SK-N-MC (cell line): Measurements from ENCODE around the gene TARBP1.

Source experiments
- DNase-seq: peaks from one replicate; pipeline ENCODE4 v3.0.0-alpha.2; 2011; ENCODE audit warnings: low read depth, low spot score
- H3K27ac ChIP-seq: fragments of 200-600 bp; sonication (generic); 2 replicates; pipeline ENCODE4 v1.5.1; 2016; ENCODE audit warnings: mixed run types
- H3K36me3 ChIP-seq: fragments of 200-600 bp; sonication (generic); 2 replicates; pipeline ENCODE4 v1.6.1; 2017; ENCODE audit warnings: antibody characterized with exemption, low read length, mixed read lengths; ENCODE audit not compliant: insufficient read depth
- H3K4me3 ChIP-seq: fragments of 200-600 bp; sonication (generic); 2 replicates; pipeline ENCODE4 v1.5.1; 2016
- H3K9ac ChIP-seq: fragments of 200-600 bp; sonication (generic); 2 replicates; pipeline ENCODE4 v1.8.0; 2017; ENCODE audit warnings: mixed run types, mixed read lengths; ENCODE audit not compliant: insufficient read length
- H3K9me3 ChIP-seq: fragments of 200-600 bp; sonication (generic); 2 replicates; pipeline ENCODE4 v1.6.1; 2017; ENCODE audit warnings: low read depth, mild to moderate bottlenecking, antibody characterized with exemption, low read length, moderate library complexity, mixed read lengths
- EZH2 ChIP-seq: fragments of 200-600 bp; sonication (generic); IDR thresholded peaks from one replicate; pipeline ENCODE4 v1.6.1; 2017; ENCODE audit warnings: antibody characterized with exemption
- FOXP2 ChIP-seq: optimal IDR thresholded peaks from 2 replicates; pipeline ENCODE3; 2011; ENCODE audit warnings: mild to moderate bottlenecking, moderate library complexity; ENCODE audit not compliant: insufficient read depth; ENCODE audit errors: extremely low read length, control extremely low read depth
- POLR2AphosphoS5 ChIP-seq: IDR thresholded peaks from 2 replicates; pipeline ENCODE4 v1.6.1; 2012; ENCODE audit warnings: mild to moderate bottlenecking, low read depth, low read length, borderline replicate concordance

TARBP1 gene

GRCh38 chr1:234489007-234489697, 10.2 kb upstream of the TARBP1 start:
- Histone ChIP-seq H3K36me3 (no peaks in the 10 kb centered on the region), H3K9me3 (no peaks in the 10 kb centered on the region), H3K9ac (no peak overlapping the region), H3K27ac (no peak overlapping the region), H3K4me3 (no peak overlapping the region)
- no peak for DNase-seq
- TF ChIP-seq FOXP2 (no peak), POLR2AphosphoS5 (no peak), EZH2 (no peak)

DNA sequence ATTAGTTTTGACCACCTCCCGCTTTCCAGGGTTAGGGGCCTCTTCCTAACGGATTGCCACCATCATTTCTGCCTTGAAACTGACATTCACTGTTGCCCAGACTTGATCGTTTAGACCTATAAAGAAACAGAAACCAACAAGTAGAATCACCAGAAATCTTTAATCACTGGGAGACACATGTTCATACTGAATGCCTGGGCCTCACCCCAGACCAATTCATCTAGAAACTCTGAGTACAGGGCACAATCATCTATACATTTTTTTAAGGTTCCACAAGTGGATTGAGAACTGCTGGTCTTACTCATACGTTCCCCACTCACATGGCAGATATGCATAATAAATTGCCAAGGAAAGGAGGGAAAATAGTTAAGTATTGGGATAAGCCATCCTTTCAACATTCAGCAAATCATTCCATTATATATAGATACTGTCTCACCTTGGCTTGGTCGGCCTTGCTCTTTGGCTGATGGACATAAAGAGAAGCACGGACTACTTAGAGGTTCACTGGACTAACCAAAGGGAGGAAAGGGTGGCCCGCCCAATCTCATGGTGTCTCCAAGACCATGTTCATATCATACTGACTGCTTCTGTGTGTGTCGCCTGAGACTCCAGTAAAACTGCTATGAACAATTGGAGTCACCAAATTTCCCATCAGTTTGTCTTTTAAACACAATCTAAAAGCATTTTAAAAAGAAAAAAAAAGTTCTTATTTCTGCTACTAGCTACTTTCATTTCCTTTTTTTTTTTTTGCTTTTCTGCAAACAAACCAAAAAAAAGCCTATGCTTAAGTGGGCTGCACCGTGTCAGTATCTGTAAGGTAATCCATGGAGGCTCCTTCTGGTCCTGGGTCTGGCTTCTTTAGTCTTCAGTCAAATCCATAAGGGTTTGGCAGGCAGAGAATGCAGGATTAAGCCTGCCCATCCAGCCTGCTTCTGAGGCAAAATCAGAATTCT, 9.4 kb upstream of the TARBP1 start:
- H3K36me3 ChIP-seq, result no peaks in the 10 kb centered on the region
- no peaks in the 10 kb centered on the region for H3K9me3 ChIP-seq
- DNase-seq, result no peak
- H3K4me3 ChIP-seq, result no peak overlapping the region
- no peak overlapping the region for H3K27ac ChIP-seq
- no peak overlapping the region for H3K9ac ChIP-seq
- TF ChIP-seq FOXP2, result no peak
- no peak for TF ChIP-seq EZH2
- no peak for TF ChIP-seq POLR2AphosphoS5

DNA sequence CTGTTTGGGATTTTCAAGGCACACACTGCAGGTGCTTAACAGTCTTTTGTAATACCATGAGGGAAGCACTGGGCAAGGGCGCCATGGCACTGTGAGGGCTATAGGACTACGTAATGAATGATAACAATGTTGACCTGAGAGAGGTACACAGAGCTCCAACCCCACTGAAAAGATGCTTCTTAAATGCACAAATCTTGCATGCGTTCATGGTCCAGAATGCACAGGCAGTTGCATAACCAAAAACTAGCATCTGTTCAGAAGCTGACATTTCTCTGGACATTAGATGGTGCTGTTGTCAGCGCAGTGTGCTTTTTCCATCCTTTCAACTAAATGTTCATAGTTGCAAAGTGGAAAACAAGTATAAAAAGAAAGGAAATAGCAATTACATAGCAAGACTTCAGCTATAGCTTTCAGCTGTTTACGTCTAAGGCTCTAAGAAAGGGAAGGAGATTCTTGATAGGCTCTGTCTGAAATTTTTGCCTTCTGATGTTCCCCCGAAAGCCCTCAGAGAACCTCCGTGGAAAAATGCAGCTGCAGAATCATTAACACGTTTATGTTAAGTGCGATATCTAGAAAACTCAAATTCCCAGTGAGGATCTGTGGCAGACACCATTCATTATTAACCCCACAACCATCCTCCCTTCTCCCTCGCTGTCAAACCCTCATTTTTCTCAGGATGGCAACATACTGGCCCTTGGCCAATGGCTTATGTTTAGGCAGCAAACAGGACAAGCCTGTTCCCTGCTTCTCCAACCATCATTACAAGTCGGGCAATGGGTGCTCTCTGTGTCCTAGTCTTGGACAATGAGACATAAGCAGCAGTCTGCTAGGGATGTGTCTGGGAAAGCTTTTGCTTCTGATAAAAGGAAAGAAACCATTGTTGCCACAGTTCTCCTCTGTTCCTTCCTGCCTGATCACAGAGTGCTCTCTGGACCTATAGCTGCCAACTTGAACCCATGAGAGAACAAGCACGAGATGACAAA, 8.2 kb upstream of the TARBP1 start:
- no peaks in the 10 kb centered on the region for H3K36me3 ChIP-seq
- TF ChIP-seq EZH2, result no peak
- TF ChIP-seq POLR2AphosphoS5, result no peak
- TF ChIP-seq FOXP2, result no peak
- no peak overlapping the region for H3K4me3 ChIP-seq
- DNase-seq, result peak; percentile 58
- no peak overlapping the region for H3K27ac ChIP-seq
- no peaks in the 10 kb centered on the region for H3K9me3 ChIP-seq
- peak overlapping the region; percentile 29 for H3K9ac ChIP-seq

DNA sequence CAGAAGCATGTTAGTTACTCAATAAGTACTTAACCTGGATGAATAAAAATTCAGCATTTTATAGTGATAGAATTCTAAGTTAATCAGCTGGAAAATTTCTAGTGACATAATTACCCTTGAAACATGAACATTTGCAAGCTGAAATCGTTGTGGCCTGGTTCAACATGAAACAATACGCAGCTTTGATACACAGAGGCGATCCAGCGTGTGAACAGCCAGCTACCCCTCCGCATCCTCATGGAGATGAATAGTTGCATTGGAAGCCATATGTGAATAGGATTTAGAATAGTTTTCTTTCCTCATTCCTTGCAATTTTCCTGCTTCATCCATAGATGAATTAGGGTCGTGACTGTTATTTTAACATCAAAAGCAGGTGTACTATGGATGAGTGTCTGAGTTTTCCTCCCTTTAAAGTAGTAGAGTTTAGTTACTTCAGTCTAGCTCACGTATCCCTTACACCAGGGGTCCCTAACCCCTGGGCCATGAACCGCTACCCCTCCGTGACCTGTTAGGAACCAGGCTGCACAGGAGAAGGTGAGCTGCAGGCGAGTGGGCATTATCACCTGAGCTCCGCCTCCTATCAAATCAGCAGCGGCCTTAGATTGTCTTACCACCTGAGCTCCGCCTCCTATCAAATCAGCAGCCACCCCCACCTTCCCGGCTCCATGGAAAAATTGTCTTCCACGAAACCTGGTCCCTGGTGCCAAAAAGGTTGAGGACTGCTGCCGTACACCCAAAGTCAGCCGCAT, 6.2 kb upstream of the TARBP1 start:
- no peak overlapping the region for H3K27ac ChIP-seq
- no peaks in the 10 kb centered on the region for H3K9me3 ChIP-seq
- DNase-seq, result no peak
- H3K4me3 ChIP-seq, result no peak overlapping the region
- H3K9ac ChIP-seq, result no peak overlapping the region
- no peaks in the 10 kb centered on the region for H3K36me3 ChIP-seq
- TF ChIP-seq FOXP2 (no peak), EZH2 (no peak), POLR2AphosphoS5 (no peak)

- Histone ChIP-seq H3K9me3 (no peaks in the 10 kb centered on the region), H3K9ac (no peak overlapping the region), H3K4me3 (no peak overlapping the region), H3K36me3 (no peaks in the 10 kb centered on the region), H3K27ac (no peak overlapping the region)
- DNase-seq, result no peak
- TF ChIP-seq FOXP2, result no peak
- TF ChIP-seq POLR2AphosphoS5, result no peak
- no peak for TF ChIP-seq EZH2
These were observed 5.2 kb upstream of the TARBP1 start for GRCh38 chr1:234484218-234484617.

GRCh38 chr1:234481771-234482170, 2.8 kb upstream of the TARBP1 start:
- Histone ChIP-seq H3K9ac (no peak overlapping the region), H3K36me3 (no peaks in the 10 kb centered on the region), H3K4me3 (no peak overlapping the region), H3K27ac (no peak overlapping the region), H3K9me3 (no peaks in the 10 kb centered on the region)
- no peak for DNase-seq
- TF ChIP-seq FOXP2 (no peak), POLR2AphosphoS5 (no peak), EZH2 (no peak)

DNA sequence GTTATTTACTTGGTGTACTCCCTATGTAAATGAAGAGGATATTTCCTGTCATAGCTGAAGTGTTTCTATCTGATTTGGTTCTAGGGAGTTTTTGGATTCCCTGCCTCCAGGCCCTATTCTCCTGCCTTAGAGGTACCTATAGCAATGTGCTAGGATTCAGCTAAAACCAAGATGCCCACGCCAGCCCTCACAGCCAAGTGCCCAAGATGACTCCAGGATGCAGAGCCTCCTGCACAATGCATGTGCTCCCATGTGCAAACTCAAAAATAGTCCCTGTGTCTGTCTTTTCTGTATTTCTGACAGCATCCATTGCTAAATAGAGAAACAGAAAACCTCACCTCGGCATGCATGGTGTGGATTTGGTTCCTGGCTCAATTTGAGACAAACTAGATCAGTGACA, 887 bp upstream of the TARBP1 start:
- H3K9me3 ChIP-seq, result no peaks in the 10 kb centered on the region
- TF ChIP-seq FOXP2, result no peak
- TF ChIP-seq POLR2AphosphoS5, result no peak
- no peak for TF ChIP-seq EZH2
- no peak overlapping the region for H3K27ac ChIP-seq
- H3K36me3 ChIP-seq, result no peaks in the 10 kb centered on the region
- no peak for DNase-seq
- no peak overlapping the region for H3K4me3 ChIP-seq
- H3K9ac ChIP-seq, result no peak overlapping the region
